ENCODE measurements around the gene CPA2.
"Not testable (repeated sequence)": the region's sequence is repeated elsewhere in the genome, so short reads cannot be mapped to it uniquely, and the experiment has no call there.

DNA sequence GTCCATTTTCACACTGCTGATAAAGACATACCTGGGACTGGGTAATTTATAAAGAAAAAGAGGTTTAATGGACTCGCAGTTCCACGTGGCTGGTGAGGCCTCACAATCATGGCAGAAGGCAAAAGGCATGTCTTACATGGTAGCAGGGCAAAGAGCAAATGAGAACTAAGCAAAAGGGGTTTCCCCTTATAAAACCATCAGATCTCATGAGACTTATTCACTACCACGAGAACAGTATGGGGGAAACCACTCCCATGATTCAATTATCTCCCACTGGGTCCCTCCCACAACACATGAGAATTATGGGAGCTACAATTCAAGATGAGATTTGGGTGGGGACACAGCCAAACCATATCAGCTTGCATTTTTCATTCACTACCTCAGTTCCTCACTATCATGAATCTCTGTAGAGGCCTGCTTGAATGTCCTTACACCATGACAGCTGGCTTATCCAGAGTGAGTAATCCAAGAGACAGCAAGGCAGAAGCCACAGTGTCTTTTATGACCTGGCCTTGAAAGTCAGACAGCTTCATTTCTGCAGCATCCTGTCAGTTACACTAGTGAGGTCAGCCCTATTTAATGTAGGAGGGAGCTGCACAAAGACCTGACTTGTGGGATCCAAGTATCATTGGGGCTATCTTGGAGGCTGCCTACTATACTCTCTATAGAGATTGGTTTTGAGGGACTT is 55.0 kb downstream of the CPA2 start:
- TF ChIP-seq, protein P1, sequence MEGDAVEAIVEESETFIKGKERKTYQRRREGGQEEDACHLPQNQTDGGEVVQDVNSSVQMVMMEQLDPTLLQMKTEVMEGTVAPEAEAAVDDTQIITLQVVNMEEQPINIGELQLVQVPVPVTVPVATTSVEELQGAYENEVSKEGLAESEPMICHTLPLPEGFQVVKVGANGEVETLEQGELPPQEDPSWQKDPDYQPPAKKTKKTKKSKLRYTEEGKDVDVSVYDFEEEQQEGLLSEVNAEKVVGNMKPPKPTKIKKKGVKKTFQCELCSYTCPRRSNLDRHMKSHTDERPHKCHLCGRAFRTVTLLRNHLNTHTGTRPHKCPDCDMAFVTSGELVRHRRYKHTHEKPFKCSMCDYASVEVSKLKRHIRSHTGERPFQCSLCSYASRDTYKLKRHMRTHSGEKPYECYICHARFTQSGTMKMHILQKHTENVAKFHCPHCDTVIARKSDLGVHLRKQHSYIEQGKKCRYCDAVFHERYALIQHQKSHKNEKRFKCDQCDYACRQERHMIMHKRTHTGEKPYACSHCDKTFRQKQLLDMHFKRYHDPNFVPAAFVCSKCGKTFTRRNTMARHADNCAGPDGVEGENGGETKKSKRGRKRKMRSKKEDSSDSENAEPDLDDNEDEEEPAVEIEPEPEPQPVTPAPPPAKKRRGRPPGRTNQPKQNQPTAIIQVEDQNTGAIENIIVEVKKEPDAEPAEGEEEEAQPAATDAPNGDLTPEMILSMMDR (IDR thresholded peaks at IDR 0.05; ENCODE audit: insufficient read depth, low read length, poor library complexity, severe bottlenecking) = not testable (repeated sequence)
- not testable (repeated sequence) for TF ChIP-seq EZH2phosphoT487 (conservative IDR thresholded peaks at IDR 0.05; ENCODE audit: low read length)
